Astrocyte (in vitro differentiated cells and primary cell): Measurements from ENCODE around the gene ARHGAP32. TPM values are rescaled to one million over a fixed set of nuclear protein-coding genes. Genes with fewer than 3 reads are reported as not detected.

ENCODE experiments used
- DNase-seq: peaks from one replicate; pipeline ENCODE4 v3.0.0-alpha.2; 2010; ENCODE audit warnings: low read depth
- FAIRE-seq: peaks from 2 replicates; lab custom pipeline; 2011; peaks lifted over from hg19 to GRCh38; lab: Jason Lieb, UNC
- H2AFZ ChIP-seq: 2 replicates; pipeline ENCODE4 v1.6.0; 2012; ENCODE audit warnings: low read depth, low read length, inconsistent platforms
- H3K27ac ChIP-seq: 2 replicates; pipeline ENCODE4 v1.5.1; 2011; ENCODE audit warnings: low read depth, low read length, inconsistent platforms
- H3K27me3 ChIP-seq: 2 replicates; pipeline ENCODE4 v1.6.0; 2011; ENCODE audit warnings: low read length, inconsistent platforms; ENCODE audit not compliant: insufficient read depth
- H3K36me3 ChIP-seq: 2 replicates; pipeline ENCODE4 v1.5.1; 2011; ENCODE audit warnings: low read length, inconsistent platforms; ENCODE audit not compliant: insufficient read depth
- H3K4me1 ChIP-seq: 2 replicates; pipeline ENCODE4 v1.5.1; 2011; ENCODE audit warnings: low read length, inconsistent platforms; ENCODE audit not compliant: insufficient read depth
- H3K4me2 ChIP-seq: 2 replicates; pipeline ENCODE4 v1.6.0; 2012; ENCODE audit warnings: low read length, inconsistent platforms
- H3K4me3 ChIP-seq: 2 replicates; pipeline ENCODE4 v1.5.1; 2011; ENCODE audit warnings: low read depth, mild to moderate bottlenecking, low read length, inconsistent platforms; ENCODE audit not compliant: insufficient read depth
- H3K79me2 ChIP-seq: 2 replicates; pipeline ENCODE4 v1.6.0; 2012; ENCODE audit warnings: mild to moderate bottlenecking, low read length, inconsistent platforms; ENCODE audit not compliant: insufficient read depth
- H3K9ac ChIP-seq: 2 replicates; pipeline ENCODE4 v1.6.0; 2012; ENCODE audit warnings: mild to moderate bottlenecking, low read length, inconsistent platforms
- H3K9me3 ChIP-seq: 2 replicates; pipeline ENCODE4 v1.5.1; 2012; ENCODE audit warnings: low read depth, mild to moderate bottlenecking, low read length, inconsistent platforms; ENCODE audit not compliant: insufficient read depth
- H4K20me1 ChIP-seq: 2 replicates; pipeline ENCODE4 v1.6.0; 2012; ENCODE audit warnings: low read length, inconsistent platforms; ENCODE audit not compliant: insufficient read depth
- H3K27ac Mint-ChIP-seq: one replicate; pipeline ENCODE4 v1.8.0; 2021; ENCODE audit warnings: mild to moderate bottlenecking, mixed read lengths; ENCODE audit not compliant: unreplicated experiment
- H3K27me3 Mint-ChIP-seq: one replicate; pipeline ENCODE4 v1.8.0; 2021; ENCODE audit warnings: low read depth, mixed read lengths; ENCODE audit not compliant: unreplicated experiment
- H3K36me3 Mint-ChIP-seq: one replicate; pipeline ENCODE4 v1.8.0; 2021; ENCODE audit warnings: low read depth, mixed read lengths; ENCODE audit not compliant: unreplicated experiment
- H3K4me1 Mint-ChIP-seq: one replicate; pipeline ENCODE4 v1.8.0; 2021; ENCODE audit warnings: low read depth, mixed read lengths; ENCODE audit not compliant: unreplicated experiment
- H3K4me3 Mint-ChIP-seq: one replicate; pipeline ENCODE4 v1.8.0; 2021; ENCODE audit warnings: mild to moderate bottlenecking, moderate library complexity, mixed read lengths; ENCODE audit not compliant: unreplicated experiment
- H3K9me3 Mint-ChIP-seq: one replicate; pipeline ENCODE4 v1.8.0; 2021; ENCODE audit warnings: mild to moderate bottlenecking, mixed read lengths; ENCODE audit not compliant: unreplicated experiment
- CTCF ChIP-seq: IDR thresholded peaks from 2 replicates; pipeline ENCODE4 v1.5.1; 2011; ENCODE audit warnings: low read depth, mild to moderate bottlenecking, inconsistent platforms, low read length, moderate library complexity; ENCODE audit not compliant: insufficient read depth
- EZH2 ChIP-seq: IDR thresholded peaks from 2 replicates; pipeline ENCODE4 v1.6.1; 2012; ENCODE audit warnings: mild to moderate bottlenecking, low read length, inconsistent platforms; ENCODE audit not compliant: insufficient read depth
- total RNA-seq: library from RNA; stranded (reverse); gene quantifications from 2 replicates; pipeline ENCODE4 v1.2.1, GENCODE V29; 2021

Gene ARHGAP32
- total RNA-seq, 1 donor from 2014 or later, result 21.6 TPM

DNA sequence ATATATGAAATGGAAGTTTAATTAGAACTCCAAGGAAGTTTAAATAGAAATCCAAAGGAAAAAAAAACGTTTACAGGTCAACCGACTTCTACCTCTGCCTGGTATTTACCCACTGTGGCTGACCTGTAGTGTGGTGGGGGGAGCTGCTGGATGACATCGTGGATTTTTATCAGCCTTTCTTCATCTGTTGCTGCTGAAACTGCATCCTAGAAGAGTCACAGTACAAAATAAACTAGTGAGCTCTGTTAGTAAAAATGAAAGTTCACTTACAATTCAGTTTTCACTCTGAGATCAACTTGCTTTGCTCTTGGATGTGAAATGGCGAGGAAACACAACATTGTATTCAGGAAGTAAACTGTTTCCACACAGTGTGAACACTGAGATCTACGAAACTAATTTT lies 206.2 kb downstream of the ARHGAP32 start:
- H2AFZ ChIP-seq, result no peak overlapping the region
- H3K9me3 Mint-ChIP-seq, result no peaks in the 10 kb centered on the region
- H3K36me3 ChIP-seq, result no peaks in the 10 kb centered on the region
- no peak overlapping the region for H3K9ac ChIP-seq
- H4K20me1 ChIP-seq, result no peaks in the 10 kb centered on the region
- H3K27me3 ChIP-seq, result no peaks in the 10 kb centered on the region
- H3K4me3 Mint-ChIP-seq, result no peak overlapping the region
- no peaks in the 10 kb centered on the region for H3K27me3 Mint-ChIP-seq
- no peaks in the 10 kb centered on the region for H3K79me2 ChIP-seq
- no peak overlapping the region for H3K27ac Mint-ChIP-seq
- H3K9me3 ChIP-seq, result no peaks in the 10 kb centered on the region
- H3K36me3 Mint-ChIP-seq, result peaks cover 6% of the 10 kb centered on the region
- DNase-seq (no peak), FAIRE-seq (no peak)
- no peak overlapping the region for H3K4me3 ChIP-seq
- H3K4me1 ChIP-seq, result no peaks in the 10 kb centered on the region
- H3K4me1 Mint-ChIP-seq, result no peaks in the 10 kb centered on the region
- no peak for TF ChIP-seq CTCF
- H3K27ac ChIP-seq, result no peak overlapping the region
- no peak overlapping the region for H3K4me2 ChIP-seq

DNA sequence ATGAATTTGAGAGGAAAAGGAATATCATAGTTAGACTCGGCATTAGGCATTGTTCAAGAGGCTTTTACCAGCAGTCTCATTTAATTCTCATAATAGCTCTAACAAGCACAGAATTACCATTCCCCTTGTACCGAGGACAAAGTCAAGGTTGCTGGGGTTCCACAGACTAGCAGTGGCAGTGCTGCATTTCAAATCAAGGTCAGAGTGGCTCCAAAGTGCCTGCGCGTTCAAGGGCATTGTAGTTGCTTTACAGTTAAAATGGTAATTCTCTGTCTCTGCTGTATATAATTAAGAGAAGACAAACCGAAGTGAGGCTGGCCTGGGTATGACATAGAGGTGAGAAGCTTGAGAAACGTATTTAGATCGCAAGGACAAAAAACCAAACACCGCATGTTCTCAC lies 209.1 kb downstream of the ARHGAP32 start:
- Mint-ChIP-seq H3K9me3 (no peaks in the 10 kb centered on the region), H3K27ac (no peak overlapping the region), H3K36me3 (peaks cover 2% of the 10 kb centered on the region), H3K4me3 (no peak overlapping the region), H3K4me1 (no peaks in the 10 kb centered on the region), H3K27me3 (no peaks in the 10 kb centered on the region)
- H3K27me3 ChIP-seq, result no peaks in the 10 kb centered on the region
- H3K9ac ChIP-seq, result no peak overlapping the region
- H3K4me1 ChIP-seq, result no peaks in the 10 kb centered on the region
- H2AFZ ChIP-seq, result no peak overlapping the region
- no peak overlapping the region for H3K4me2 ChIP-seq
- no peak for FAIRE-seq
- no peaks in the 10 kb centered on the region for H3K9me3 ChIP-seq
- H3K27ac ChIP-seq, result no peak overlapping the region
- H4K20me1 ChIP-seq, result no peaks in the 10 kb centered on the region
- no peaks in the 10 kb centered on the region for H3K79me2 ChIP-seq
- no peak overlapping the region for H3K4me3 ChIP-seq
- no peak for TF ChIP-seq CTCF
- no peak for TF ChIP-seq EZH2
- peaks cover 2% of the 10 kb centered on the region for H3K36me3 ChIP-seq
- no peak for DNase-seq

GRCh38 chr11:128981254-128981653 lies 210.9 kb downstream of the ARHGAP32 start:
- TF ChIP-seq EZH2 (no peak), CTCF (no peak)
- Histone ChIP-seq H3K36me3 (peaks cover 6% of the 10 kb centered on the region), H3K9me3 (no peaks in the 10 kb centered on the region), H3K9ac (no peak overlapping the region), H3K79me2 (no peaks in the 10 kb centered on the region), H4K20me1 (no peaks in the 10 kb centered on the region), H2AFZ (no peak overlapping the region), H3K4me3 (no peak overlapping the region), H3K27me3 (no peaks in the 10 kb centered on the region), H3K4me1 (no peaks in the 10 kb centered on the region), H3K27ac (no peak overlapping the region), H3K4me2 (no peak overlapping the region)
- DNase-seq (no peak), FAIRE-seq (no peak)
- Mint-ChIP-seq H3K36me3 (peaks cover 8% of the 10 kb centered on the region), H3K27me3 (no peaks in the 10 kb centered on the region), H3K27ac (no peak overlapping the region), H3K9me3 (no peaks in the 10 kb centered on the region), H3K4me1 (no peaks in the 10 kb centered on the region), H3K4me3 (no peak overlapping the region)
